GM18519 (cell line): ENCODE results near the gene LIMCH1.

ENCODE experiments used
- ATAC-seq: cut with Tn5 transposase; IDR thresholded peaks from one replicate; pipeline ENCODE4 v1.9.1; 2021; ENCODE audit warnings: mild to moderate bottlenecking, moderate library complexity; ENCODE audit not compliant: unreplicated experiment, low FRiP score

Gene LIMCH1

GRCh38 chr4:41600243-41600912, 62.4 kb downstream of the LIMCH1 start:
- no peak for ATAC-seq

GRCh38 chr4:41601025-41601424, 63.1 kb downstream of the LIMCH1 start:
- ATAC-seq: no peak

- no peak for ATAC-seq
Measured at GRCh38 chr4:41602113-41602512, 64.2 kb downstream of the LIMCH1 start.

- ATAC-seq: no peak
Measured at GRCh38 chr4:41602886-41603498, 65.0 kb downstream of the LIMCH1 start.

- ATAC-seq: no peak
Measured at GRCh38 chr4:41609851-41610250, 71.9 kb downstream of the LIMCH1 start.

GRCh38 chr4:41610474-41610873, 72.5 kb downstream of the LIMCH1 start:
- ATAC-seq: no peak

- no peak for ATAC-seq
Measured at GRCh38 chr4:41611124-41611838, 73.3 kb downstream of the LIMCH1 start.

GRCh38 chr4:41611881-41612871, 74.2 kb downstream of the LIMCH1 start:
- no peak for ATAC-seq

GRCh38 chr4:41613386-41613785, 75.4 kb downstream of the LIMCH1 start:
- no peak for ATAC-seq

- no peak for ATAC-seq
Measured at GRCh38 chr4:41613821-41614220, 75.9 kb downstream of the LIMCH1 start.

- no peak for ATAC-seq
Measured at GRCh38 chr4:41614519-41614918, 76.6 kb downstream of the LIMCH1 start.

- no peak for ATAC-seq
Measured at GRCh38 chr4:41619161-41619560, 81.2 kb downstream of the LIMCH1 start.

GRCh38 chr4:41620594-41621256, 82.8 kb downstream of the LIMCH1 start:
- ATAC-seq: no peak

GRCh38 chr4:41622787-41623186, 84.8 kb downstream of the LIMCH1 start:
- ATAC-seq: no peak

GRCh38 chr4:41624765-41625164, 86.8 kb downstream of the LIMCH1 start:
- ATAC-seq: no peak

- ATAC-seq: no peak
Measured at GRCh38 chr4:41625531-41625930, 87.6 kb downstream of the LIMCH1 start.

GRCh38 chr4:41628936-41629335, 91.0 kb downstream of the LIMCH1 start:
- no peak for ATAC-seq

- no peak for ATAC-seq
Measured at GRCh38 chr4:41631523-41631922, 93.6 kb downstream of the LIMCH1 start.

GRCh38 chr4:41632481-41633073, 94.6 kb downstream of the LIMCH1 start:
- ATAC-seq: no peak

- ATAC-seq: no peak
Measured at GRCh38 chr4:41633321-41633720, 95.4 kb downstream of the LIMCH1 start.
